WI38 (cell line): Measurements from ENCODE around the gene PLCL2.

Experiments used
- H3K4me3 ChIP-seq: 2 replicates; pipeline ENCODE4 v1.5.1; 2011; ENCODE audit warnings: low read depth, mild to moderate bottlenecking, control low read depth, low read length
- CTCF ChIP-seq: IDR thresholded peaks from 2 replicates; pipeline ENCODE4 v1.5.1; 2012; ENCODE audit warnings: low read depth, mild to moderate bottlenecking, control low read depth, low read length

Gene PLCL2

DNA sequence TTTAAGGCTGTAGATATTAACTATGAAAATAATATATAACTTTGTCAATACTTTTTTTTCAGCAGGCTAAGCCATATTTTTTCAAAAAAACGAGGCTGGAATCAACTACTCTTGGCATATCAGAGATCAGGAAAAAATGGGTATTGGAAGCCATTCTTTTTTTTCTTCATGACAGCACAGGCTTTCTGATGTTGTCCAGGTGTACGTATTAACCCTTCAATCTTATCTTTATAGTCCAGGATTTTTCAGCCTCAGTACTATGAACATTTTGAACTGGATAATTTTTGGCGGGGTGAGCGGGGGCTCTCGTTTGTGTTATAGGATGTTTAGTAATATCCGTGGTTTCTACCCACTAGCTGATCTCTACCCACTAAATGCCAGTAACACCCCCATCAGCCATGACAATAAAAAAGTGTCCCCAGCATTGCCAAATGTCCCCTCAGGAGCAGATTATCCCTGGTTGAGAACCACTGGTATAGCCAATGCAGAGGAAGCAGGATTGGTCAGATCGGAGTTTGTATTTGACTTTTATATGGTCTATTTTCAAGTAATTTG lies 52.0 kb downstream of the PLCL2 start:
- TF ChIP-seq CTCF, result no peak

GRCh38 chr3:16937326-16937845 lies 52.6 kb downstream of the PLCL2 start:
- H3K4me3 ChIP-seq, result no peak overlapping the region
- no peak for TF ChIP-seq CTCF

More for the DNA sequence above, 52.0 kb downstream of the PLCL2 start:
- no peak overlapping the region for H3K4me3 ChIP-seq

GRCh38 chr3:16940769-16941700 lies 56.3 kb downstream of the PLCL2 start:
- TF ChIP-seq CTCF, result no peak
- no peak overlapping the region for H3K4me3 ChIP-seq

- TF ChIP-seq CTCF, result no peak
- no peak overlapping the region for H3K4me3 ChIP-seq
Observed at GRCh38 chr3:16942955-16943354, 58.2 kb downstream of the PLCL2 start.

GRCh38 chr3:16943857-16944256 lies 59.1 kb downstream of the PLCL2 start:
- no peak overlapping the region for H3K4me3 ChIP-seq
- TF ChIP-seq CTCF, result no peak

- no peak overlapping the region for H3K4me3 ChIP-seq
- no peak for TF ChIP-seq CTCF
Observed at GRCh38 chr3:16944356-16944755, 59.6 kb downstream of the PLCL2 start.

DNA sequence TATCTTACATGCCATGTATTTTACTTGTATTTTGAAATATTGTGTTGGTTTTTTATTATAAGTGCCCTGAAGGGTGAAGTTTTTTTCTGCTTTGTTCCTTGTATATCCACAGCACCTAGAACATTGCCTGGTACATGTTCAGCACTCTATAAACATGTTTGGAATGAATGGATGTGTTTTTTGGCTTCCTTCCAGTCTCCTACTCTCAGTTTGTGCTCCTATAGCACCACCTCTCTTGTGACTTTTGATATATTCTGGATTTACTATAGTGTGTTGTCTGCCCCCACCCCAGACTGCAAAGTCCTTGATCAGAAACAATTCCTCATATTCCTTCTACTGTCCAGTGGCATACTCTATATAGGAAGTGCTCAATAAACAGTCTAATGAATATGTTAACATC lies 60.6 kb downstream of the PLCL2 start:
- H3K4me3 ChIP-seq, result no peak overlapping the region
- no peak for TF ChIP-seq CTCF
